DMS 273 treated with DMSO at 0.1 percent for 48 hours (cell line): ENCODE measurements around the gene C10orf67.
"Not testable (repeated sequence)": the region's sequence is repeated elsewhere in the genome, so short reads cannot be mapped to it uniquely, and the experiment has no call there.

Source experiments
- DNase-seq: peaks from one replicate; lab custom pipeline; 2025; lab: John Stamatoyannopoulos, UW

The C10orf67 gene

DNA sequence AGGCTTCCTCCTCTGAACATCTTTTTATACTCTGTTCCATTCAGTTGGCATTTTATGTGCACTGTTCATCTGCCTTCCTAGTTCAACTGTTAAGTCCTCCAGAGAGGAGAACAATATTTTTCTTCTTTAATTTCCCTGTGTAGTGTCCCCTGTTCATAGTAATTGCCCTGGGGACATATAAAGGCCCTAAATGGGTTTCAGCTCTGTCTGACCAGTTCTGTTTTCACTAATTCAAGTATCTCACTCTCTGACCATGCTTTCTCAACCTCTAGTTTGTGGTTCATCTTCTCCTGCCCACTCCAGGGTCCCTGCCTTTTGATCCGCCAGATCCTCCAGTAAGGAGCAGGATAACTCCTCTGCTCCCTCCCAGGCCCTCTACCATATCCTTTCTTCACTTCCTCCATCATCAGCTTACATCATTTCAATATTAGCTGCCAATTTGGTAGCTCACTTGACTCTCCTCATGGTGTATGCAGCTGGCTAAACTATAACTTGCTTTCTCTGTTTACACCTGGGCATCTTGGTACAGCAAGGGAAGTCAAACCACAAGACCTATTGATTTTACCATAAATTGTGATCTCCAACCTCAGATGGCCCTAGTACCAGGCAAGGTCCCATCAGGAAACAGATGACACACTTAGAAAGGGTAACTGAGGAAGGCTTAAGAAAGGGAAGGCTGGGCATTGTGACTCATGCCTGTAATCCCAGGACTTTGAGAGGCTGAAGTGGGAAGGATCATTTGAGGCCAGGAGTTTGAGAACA is 17.7 kb upstream of the C10orf67 start:
- no peak for DNase-seq

DNA sequence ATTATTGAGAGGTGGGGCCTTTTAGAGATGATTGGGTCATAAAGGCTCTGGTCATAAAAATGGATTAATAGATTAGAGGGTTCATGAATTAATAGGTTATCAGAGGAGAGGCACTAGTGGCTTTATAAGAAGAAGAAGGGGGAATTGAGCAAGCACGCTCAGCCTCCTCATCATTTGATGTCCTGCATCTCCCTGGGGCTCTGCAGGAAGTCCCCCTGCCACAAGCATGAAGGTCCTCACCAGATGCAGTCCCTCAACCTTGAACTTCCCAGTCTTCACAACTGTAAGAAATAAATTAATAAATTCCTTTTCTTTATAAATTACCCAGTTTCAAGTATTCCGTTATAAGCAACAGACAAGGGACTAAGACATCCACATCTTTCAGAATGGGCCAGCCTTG is 17.1 kb upstream of the C10orf67 start:
- no peak for DNase-seq

DNA sequence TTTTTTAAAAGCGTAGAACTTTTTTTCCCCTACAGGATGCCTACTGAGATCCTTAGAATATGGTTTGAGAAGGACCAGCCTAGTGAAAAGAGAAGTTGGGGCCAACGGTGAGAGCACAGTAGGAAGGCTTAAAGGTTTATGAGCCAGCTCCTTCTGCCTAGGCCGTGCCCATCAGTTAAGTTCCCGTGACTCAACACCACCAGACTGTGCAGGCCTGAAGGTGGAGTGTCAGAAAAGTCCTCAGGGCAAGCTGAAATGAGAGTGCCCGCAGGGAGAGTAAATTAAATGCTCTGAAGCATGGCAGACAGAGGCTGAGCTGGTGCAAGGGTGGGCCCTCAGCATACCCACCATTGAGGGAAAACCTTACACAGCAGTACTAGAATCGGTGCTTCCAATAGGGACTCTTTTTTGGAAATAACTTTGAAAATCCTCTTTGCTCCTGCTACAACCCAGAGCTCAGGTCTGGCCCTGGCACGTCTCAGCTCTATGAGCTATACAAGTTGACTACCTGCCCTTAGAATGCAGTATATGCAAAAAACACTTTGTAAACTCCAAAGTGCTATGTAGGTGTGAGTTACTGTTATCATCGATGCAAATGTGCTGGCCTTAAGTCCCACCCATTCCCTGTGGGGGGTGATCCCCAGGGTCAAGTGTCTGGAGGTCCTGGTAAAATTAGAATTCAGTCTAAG is 15.2 kb upstream of the C10orf67 start:
- no peak for DNase-seq

DNA sequence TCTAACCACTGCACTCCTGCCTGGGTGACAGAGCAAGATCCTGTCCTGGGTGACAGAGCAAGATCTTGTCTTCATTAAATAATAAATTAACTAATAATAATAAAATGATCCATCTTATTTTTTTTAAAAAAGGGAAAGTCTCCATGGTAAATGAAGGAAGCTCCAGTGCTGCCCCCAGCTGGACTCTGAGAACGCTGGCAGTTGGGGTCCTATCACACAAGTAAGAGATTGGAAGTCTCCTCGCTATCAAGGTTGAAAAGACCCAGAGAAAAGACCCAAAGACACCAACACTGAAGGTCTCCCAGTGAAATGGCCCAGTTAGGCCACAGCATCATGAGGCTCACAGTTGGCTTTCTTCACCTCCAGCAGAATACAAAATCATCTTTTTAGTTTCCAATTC is 13.8 kb upstream of the C10orf67 start:
- DNase-seq: no peak

DNA sequence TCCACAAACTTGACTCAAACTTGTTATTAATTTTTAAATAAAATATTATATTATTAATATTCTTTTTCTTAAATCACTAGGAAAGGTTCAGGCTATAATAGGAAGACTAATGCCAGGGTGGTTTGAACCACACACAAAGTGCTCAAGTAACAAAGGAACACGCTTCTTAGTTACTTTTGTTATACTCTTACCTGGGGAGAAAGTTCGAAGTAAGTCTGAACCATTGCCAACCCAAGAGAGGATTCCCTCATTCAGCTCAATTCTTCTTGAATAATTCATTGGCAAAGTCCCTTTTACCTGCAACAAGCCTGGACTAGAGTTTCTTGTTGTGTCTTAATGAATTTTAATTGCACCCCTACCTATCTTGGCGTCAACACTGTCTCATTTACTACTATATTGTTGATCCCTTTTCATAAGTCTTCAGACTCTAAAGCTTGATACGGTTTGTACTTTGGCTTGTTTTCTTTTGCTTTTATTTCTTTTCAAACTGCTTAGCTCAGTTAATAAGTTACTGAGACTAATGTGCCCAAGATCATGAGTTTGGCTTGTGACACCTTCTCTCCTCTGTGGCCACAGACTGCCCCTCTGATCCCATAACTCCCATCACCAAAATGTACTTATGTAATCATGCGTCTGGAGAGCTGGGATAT is 10.2 kb upstream of the C10orf67 start:
- no peak for DNase-seq

DNA sequence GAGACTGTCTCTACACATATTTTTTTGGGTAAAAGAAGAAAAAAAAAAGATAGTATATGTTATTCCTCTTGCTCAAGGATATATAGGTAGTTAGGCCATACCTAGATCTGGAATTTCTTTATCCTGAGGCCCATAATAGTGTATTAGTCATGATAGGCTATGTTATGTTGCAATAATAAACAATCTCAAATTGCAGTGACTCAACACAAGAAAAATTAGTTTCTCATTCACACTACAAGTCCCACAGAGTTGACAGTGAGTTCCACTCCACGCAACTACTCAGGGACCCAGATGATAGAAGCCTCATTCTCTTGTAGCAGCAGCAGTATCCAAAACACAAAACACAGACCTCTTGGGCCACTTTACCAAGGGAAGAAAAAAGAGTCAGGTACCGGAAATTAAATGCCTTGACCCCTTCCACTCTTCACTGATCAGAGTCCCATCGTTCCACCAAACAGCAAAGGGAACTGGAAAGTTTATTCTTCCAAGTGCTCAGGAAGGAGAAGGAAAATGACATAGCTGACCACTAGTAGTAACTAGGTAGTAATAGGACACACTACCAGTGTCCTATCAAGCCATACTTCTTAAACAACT is 7.4 kb upstream of the C10orf67 start:
- no peak for DNase-seq

DNA sequence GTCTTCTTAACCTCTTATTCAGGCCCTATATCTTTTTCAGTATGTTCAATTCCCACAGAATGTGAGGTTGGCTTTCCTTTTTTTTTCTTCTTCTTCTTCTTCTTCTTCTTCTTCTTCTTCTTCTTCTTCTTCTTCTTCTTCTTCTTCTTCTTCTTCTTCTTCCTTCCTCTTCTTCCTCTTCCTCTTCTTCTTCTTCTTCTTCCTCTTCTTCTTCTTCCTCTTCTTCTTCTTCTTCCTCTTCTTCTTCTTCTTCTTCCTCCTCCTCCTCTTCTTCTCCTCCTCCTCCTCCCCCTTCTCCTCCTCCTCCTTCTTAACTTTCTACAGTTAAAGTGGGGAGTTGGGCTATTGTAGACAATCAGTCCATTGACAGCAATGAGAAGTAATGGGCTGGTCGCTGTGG is 6.1 kb upstream of the C10orf67 start:
- not testable (repeated sequence) for DNase-seq

DNA sequence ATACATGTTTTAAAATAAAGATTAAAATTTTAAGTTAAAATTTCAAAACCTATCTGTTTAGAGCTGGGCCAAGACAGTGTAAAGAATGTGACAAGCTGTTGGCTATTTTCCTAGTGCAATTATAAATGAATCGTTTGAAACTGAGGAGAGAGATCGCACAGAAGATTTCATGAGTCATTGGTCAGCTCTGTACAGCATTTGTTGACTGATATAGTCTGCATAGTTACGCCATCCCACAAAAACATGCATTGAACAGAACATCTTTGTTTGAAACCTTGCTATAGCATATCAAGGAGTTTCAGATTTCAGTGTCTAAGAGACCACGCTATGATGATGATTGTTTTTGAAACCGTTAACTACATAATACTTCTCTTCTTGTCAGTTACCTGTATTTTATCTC is 1.3 kb upstream of the C10orf67 start:
- no peak for DNase-seq

DNA sequence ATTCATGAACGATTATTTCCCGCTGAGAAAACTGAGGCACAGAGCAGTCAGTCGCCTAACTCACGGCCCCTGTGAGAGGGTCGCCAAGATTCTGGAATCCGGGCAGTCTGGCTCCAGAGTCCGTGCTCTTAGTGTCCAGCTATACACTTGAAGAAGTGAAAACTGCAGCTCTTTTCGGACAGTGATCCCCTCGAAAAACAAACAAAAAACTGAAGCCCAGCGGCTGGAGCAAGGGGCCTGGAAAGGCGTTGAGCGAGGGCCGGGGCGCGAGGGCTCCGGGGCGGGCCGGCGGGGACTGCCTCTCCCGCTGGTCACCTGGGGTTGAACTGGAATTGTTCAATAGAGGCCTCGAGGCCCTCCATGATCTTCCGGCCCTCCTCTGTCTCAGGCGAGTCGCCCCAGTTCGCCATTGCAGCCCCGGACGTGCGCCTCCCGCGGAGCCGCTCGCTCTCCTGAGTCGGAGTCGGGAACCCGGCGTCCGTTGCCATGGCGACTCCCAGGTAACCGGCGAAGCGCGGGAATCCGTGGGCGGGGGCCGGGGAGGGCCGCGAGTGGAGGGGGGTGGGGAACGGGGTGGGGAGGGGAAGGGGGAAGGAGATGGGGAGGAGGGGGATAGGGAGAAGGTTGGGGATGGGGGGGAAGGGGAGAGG is 881 bp downstream of the C10orf67 start:
- DNase-seq: peak; percentile 12

DNA sequence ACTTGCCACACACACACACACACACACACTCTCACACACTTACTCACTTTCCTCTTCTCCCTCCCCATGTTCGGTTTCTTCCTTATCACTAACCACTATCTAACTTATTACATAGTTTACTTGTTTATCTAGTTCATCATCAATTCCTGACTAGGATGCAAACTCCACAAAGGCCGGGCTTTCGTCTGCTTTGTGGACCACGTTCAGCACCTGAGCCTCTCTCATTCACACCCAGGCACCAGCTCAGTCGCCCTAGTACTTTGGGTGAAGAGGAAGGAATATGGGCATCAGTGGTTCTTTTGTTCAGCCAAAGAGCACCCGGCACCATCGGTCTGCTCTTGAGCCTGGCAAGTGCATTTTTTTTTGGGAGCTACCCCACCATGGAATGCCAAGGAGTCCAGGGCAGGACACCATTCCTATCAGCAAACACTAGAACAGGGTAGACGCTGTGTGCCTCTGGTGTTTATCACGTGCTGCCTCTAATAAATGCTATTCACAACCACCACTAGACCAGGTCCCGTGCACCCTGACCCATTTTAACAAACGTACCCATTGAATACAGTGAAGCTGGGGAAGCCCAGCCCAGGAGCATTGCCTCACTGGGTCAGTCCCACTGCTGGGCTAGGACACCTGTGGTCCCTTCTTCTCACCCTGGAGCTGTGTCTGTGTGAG is 2.2 kb downstream of the C10orf67 start:
- DNase-seq: no peak

DNA sequence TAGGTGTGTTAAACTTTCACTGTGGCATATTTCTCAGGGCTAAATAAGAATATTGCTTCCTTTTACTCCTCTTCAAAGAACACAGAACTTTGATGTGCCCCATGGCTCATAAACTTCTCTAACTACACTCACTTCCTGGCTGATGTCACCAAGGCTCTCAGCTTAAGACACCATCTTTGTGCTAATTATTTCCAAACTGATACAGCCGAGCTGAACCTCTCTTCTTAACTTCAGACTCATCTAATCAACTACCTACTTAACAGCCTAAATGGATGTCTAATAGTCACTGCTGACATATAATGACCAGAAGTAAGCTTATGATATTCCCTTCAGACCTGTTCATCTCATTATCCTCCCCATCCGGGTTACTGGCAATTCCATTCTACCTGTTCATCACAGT is 3.6 kb downstream of the C10orf67 start:
- no peak for DNase-seq

DNA sequence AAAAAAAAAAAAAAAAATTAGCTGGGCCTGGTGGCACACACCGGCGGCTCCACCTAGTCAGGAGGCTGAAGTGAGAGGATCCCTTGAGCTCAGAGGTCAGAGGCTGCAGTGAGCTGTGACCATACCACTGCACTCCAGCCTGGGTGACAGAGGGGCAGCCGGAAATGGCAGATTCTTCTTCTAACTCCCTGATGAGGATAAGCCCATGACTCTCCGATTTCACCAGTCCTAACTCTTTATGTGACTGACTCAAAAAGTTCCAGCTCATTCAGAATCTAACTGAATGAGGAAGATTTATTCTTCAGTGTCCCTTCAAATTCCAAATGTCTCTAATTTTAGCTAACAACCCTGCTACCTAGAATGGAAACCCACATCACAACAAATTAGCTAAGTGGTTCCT is 4.2 kb downstream of the C10orf67 start:
- DNase-seq: no peak

DNA sequence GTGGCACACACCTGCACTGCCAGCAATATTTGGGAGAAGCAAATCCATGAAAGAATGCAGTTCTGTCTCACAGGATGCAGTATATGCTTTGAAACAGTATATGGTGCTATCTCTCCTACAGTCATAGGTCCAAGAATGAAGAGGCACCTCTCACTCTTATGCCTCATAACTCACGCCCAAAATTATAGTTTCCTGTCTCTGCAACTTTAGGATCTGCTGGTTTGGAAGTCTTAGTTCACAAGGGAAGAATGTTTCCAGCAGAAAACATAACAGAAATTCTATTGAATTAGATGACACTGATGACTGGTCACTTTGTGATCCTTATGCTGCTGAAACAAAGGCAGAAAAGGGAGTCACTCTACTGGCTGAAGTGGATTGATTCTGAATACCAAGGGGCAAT is 5.7 kb downstream of the C10orf67 start:
- DNase-seq: no peak

DNA sequence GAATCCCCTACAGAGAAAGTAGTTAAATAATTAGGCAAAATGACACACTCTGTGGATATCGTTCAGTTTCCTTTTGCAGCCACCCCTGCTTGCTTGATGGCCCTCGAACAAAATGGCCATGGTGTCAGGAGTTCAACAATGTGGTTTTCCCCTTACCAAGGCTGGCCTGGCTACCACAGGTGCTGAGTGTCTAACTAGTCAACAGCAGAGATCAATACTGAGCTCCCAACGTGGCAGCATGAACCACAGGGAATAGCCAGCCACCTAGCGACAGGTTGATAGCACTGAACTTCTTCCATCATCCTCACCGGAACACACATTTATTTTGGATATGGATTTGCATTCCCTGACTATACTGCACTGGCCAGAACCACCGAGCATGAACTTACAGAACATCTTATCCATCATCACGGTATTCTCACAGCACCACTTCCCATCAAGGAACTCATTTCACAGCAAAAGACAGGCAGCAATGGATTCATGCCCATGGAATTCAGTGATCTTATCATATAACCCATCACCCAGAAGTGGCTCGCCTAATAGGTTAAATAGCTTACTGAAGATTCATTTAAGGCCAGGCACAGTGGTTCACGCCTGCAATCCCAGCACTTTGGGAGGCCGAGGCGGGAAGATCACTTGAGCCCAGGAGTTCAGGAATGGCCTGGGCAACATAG is 6.3 kb downstream of the C10orf67 start:
- no peak for DNase-seq

DNA sequence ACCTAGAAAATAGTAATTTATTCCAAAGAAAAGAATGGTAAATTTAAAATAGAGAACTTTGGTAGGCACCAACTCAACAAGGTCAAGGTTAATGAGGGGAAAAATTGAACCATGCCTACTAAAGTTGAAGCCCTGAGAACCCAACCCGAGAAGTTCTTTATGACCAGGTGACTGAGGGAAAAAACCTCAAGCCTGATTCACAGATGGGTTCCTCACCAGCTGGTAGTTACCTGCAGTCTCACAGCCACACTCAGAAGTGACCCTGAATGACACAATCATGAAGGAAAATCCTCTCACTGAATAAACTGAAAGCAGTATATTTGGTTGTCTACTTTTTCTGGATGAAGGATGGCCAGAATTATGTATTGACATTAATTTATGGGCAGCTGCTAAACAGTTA is 7.0 kb downstream of the C10orf67 start:
- no peak for DNase-seq

DNA sequence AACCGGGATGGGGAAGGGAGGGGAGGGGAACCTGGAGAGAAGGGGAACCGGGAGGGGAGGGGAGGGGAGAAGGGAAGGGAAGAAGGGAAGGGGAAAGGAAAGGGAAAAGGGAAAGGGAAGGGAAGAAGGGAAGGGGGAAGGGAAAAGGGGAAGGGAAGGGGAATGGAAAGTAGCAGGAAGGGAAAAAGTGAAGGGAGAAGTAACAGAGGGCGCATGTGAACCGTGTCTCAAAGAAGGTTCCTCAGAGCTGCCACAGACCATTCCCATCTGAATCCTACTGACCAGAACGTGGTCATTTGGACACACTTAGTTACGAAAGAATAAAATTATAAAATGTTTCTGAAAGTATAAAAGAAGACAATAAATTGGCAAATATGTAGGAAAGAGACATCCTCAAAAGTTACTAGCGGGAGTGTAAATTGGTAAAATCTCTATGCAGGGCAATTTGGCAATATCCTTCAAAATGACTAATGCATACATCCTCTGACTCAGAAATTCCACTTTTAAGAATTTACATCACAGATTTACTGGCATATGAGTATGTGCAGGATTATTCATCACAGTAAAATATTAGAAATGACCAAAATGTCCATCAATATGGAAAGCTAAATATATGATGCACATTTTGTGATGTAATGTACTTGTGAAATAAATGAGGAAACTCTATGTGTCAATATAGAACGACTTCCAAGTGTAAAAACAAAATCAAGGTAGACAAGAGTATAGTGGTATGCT is 12.9 kb downstream of the C10orf67 start:
- DNase-seq: no peak

DNA sequence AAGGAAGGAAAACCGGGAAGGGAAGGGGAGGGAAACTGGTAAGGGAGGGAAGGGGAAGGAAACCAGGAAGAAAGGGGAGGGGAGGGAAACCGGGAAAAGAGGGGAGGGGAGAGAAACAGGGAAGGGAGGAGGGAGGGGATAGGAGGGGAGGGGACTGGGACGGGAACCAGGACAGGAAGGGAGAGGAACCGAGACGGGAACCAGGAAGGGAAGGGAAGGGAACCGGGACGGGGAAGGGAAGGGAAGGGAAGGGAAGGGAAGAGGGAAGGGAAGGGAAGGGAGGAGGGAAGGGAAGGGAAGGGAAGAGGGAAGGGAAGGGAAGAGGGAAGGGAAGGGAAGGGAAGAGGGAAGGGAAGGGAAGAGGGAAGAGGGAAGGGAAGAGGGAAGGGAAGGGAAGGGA is 13.6 kb downstream of the C10orf67 start:
- DNase-seq: no peak

DNA sequence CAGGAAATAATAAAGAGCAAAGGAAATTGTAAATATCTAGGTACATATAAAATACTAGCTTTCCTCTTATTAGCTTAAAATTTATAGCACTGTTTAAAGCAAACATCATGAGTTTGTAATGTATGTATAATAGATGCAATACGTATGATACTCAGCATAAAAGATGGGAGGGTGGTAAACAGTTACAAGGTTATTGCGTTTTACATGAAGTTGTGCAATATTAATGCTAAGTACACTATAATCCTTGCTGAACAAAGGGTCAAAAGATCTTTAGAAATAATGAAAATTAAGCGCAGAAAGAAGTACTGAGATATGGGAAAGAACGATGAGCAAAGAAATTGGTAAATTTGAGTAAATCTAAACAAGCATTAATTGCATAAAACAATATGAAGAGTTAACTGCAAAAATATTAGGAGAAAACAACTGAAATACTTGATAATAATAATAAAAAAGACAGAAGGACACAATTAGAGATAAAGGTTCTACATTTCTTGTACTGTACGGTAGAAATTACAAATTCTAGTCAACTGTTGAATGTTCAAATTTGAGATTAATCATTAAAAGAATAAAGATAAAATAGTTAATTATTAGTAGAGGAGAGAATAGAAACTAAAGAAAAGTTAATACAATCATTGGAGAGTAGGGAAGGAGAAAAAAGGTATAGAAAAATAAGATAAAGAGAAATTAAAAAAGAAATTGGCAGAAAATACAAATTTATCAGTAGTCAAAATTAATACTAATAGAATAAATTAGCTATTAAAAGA is 17.9 kb downstream of the C10orf67 start:
- DNase-seq: no peak

DNA sequence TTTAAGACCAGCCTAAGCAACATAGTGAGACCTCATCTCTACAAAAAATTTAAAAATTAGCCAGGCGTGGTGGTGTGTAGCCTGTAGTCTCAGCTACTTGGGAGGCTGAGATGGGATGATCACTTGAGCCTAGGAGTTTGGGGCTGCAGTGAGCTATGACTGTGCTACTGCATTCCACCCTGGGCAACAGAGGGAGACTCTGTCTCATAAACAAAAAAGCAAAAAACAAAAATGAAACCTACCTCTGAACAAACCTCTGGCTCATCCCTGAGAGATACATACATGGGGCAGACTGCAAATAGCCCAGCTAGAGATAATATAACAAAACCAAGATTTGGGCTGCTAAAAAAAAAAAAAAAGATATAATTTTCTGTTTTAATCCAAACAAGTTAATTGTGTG is 19.5 kb downstream of the C10orf67 start:
- DNase-seq: no peak

DNA sequence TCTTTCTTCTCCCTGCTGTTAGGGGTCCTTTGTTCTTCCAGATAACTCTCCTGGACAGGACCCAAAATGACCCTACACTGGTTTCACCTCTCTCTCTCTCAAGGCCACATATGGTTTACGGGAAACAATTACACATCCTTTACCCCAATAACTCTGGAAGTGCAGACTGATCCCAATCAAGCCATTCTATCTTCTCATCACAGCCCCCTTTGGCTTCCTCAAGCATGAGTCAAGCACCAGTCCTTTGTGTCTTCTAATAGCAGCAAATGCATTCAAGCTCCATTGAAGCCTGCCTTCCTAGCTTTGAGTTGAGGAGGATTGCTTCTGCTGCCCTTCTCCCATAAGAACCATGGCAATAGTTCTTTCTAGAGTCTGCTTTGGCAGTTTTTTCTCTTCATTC is 20.2 kb downstream of the C10orf67 start:
- no peak for DNase-seq
